GM12891 (cell line): Measurements from ENCODE around the gene FBLN2.

ENCODE experiments used
- DNase-seq: peaks from one replicate; pipeline ENCODE4 v3.0.0; 2011; ENCODE audit warnings: low spot score; ENCODE audit not compliant: insufficient read length
- FAIRE-seq: peaks from 2 replicates; lab custom pipeline; 2011; peaks lifted over from hg19 to GRCh38; lab: Jason Lieb, UNC
- PAX5 ChIP-seq: IDR thresholded peaks from 2 replicates; pipeline ENCODE4 v1.6.1; 2011; ENCODE audit warnings: low read length, moderate library complexity, mild to moderate bottlenecking; ENCODE audit not compliant: insufficient read depth, severe bottlenecking
- POLR2A ChIP-seq: IDR thresholded peaks from 2 replicates; pipeline ENCODE4 v1.6.1; 2011; ENCODE audit warnings: low read depth, low read length, control low read depth
- POLR2AphosphoS5 ChIP-seq: IDR thresholded peaks from 2 replicates; pipeline ENCODE4 v1.6.1; 2011; ENCODE audit warnings: low read depth, low read length, control low read depth
- POU2F2 ChIP-seq: IDR thresholded peaks from 2 replicates; pipeline ENCODE4 v1.6.1; 2011; ENCODE audit warnings: low read depth, mild to moderate bottlenecking, control low read depth, low read length, moderate library complexity
- SPI1 ChIP-seq: IDR thresholded peaks from 2 replicates; pipeline ENCODE4 v1.6.1; 2011; ENCODE audit warnings: low read depth, low read length, control low read depth
- TAF1 ChIP-seq: IDR thresholded peaks from 2 replicates; pipeline ENCODE4 v1.6.1; 2011; ENCODE audit warnings: low read depth, low read length, control low read depth

The FBLN2 gene

DNA sequence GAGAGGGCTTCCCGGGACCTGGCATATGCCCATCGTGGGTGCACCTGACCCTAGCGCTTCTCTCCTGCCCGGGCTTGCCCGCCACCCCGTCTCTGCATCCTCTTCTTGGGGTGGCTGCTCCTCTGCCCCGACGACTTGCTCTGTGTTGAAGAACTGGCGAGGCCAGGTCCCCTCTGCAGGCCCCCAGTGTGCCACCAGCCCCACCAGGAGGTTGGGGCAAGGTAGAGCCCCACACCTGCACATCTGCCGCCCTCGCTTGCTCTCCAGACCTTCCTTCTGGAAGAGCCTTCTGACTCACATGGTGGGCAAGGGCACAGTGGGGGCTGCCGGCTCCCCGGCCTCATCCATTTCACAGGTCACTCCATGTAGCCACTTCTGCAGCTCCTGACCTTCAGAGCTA, 84.3 kb downstream of the FBLN2 start:
- no peak for DNase-seq
- no peak for FAIRE-seq
- TF ChIP-seq POLR2AphosphoS5 (no peak), SPI1 (no peak), PAX5 (no peak), POLR2A (no peak), POU2F2 (no peak), TAF1 (no peak)

DNA sequence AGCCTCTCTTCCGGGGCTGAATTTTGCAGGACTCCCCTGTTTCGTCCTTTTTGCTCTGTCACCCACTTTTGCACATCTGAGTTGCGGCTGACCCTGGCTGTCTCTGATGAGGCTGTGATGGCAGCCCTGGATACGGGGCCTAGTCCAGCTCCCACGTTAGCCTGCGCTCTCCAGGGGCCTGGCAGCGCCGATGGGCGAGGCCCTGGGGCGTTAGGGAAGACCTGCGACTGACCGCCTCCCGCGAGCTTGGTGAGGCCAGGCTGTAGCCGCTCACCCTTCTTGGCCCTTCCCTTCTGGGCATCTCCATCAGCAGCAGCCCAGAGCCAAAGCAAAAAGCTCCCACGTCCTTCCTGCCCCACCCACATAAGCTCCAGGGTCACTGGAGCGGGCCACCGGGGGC, 85.2 kb downstream of the FBLN2 start:
- DNase-seq (no peak), FAIRE-seq (no peak)
- TF ChIP-seq POU2F2 (no peak), POLR2A (no peak), TAF1 (no peak), PAX5 (no peak), SPI1 (no peak), POLR2AphosphoS5 (no peak)

DNA sequence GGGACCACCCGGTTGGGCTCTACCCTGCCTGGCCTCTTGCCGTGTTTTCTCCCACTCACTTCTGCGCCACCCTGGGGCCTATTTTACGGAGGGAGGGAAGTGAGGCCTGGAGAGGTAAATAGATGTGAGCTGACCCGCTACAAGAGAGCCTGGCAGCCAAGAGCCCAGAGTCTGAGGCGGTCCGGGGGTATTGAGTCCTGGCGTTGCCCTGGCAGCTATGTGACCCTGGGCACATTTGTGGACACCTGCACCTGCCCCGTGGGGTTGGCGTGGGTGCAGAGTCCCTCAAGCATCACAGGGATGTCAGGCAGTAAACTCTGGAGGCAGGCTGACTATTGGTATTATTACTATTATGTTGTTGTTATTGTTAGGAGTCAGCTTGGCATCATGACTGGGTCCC, 85.7 kb downstream of the FBLN2 start:
- DNase-seq: no peak
- no peak for TF ChIP-seq SPI1
- TF ChIP-seq POU2F2: no peak
- no peak for TF ChIP-seq POLR2AphosphoS5
- TF ChIP-seq TAF1: no peak
- TF ChIP-seq POLR2A: no peak
- TF ChIP-seq PAX5: no peak
- FAIRE-seq: no peak

DNA sequence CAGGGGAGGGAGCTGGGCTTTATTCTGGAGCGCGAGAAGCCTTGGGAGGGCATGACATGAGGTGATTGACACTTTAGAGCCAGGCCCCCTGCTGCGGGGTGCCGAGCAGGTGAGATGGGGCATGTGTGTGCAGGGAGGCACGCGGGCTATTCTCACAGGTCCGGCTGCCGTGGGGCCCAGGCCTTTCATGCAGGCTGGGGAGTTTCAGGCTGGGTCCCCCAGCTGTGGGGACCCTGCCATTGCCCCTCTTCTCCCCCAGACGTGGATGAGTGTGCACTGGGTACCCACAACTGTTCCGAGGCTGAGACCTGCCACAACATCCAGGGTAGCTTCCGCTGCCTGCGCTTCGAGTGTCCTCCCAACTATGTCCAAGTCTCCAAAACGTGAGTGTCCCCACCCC, 87.3 kb downstream of the FBLN2 start:
- TF ChIP-seq POU2F2: no peak
- TF ChIP-seq PAX5: no peak
- TF ChIP-seq SPI1: no peak
- TF ChIP-seq TAF1: no peak
- TF ChIP-seq POLR2A: no peak
- no peak for TF ChIP-seq POLR2AphosphoS5
- DNase-seq (no peak), FAIRE-seq (no peak)

DNA sequence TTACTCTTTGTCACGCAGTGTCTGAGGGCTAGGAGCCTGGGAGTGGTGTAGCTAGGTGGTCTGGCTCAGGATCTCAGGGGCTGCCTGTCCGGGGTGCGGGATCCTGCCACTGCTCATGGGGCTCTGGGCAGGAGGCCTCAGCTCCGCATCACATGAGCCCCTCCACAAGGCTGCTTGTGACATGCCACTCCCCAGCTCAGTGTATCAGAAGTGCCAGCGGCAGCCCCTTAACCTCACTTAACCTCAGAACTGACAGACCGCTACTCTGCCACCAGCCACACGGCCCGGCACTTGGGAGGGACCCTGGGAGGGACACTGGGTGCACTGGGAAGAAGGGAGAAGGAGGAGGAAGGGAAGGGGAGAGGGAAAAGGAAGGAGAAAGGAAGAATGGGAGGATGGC, 87.9 kb downstream of the FBLN2 start:
- TF ChIP-seq POLR2A: no peak
- TF ChIP-seq POU2F2: no peak
- no peak for TF ChIP-seq POLR2AphosphoS5
- TF ChIP-seq SPI1: no peak
- TF ChIP-seq TAF1: no peak
- no peak for TF ChIP-seq PAX5
- DNase-seq (no peak), FAIRE-seq (no peak)

DNA sequence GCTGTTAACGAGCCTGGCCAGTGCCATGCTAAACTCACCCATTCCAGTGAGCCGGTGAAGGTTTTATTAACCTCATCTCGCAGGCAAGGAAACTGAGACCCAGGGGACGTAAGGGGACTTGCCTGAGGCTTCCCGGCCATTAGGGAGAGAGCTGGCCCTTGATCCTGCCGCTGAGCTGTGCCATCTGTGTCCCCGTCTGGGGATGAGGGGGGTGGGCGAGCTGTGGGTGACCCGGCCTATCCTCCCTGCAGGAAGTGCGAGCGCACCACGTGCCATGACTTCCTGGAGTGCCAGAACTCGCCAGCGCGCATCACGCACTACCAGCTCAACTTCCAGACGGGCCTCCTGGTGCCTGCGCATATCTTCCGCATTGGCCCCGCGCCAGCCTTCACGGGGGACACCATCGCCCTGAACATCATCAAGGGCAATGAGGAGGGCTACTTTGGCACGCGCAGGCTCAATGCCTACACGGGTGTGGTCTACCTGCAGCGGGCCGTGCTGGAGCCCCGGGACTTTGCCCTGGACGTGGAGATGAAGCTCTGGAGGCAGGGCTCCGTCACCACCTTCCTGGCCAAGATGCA, 88.5 kb downstream of the FBLN2 start:
- DNase-seq: no peak

DNA sequence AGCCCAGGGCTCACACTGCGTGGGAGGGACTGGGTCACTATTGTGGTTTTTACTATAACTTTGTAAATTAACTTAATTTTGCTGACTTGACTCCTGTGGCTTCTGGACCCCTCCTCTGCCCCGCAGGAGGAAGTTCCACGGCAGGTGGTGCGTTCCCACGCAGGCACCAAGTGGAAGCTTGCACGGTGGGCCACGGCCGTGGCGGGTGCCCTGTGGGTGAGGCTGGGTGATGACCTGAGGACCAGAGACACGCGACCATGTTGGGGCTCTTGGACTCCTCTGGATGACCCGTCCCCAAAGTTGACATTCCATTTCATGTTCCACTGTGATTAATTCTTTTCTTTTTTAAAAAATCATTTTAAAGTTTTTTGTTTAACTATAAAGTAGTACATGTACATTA, 89.0 kb downstream of the FBLN2 start:
- FAIRE-seq (no peak), DNase-seq (no peak)
- TF ChIP-seq POLR2A: no peak
- no peak for TF ChIP-seq POU2F2
- TF ChIP-seq PAX5: no peak
- TF ChIP-seq TAF1: no peak
- TF ChIP-seq POLR2AphosphoS5: no peak
- TF ChIP-seq SPI1: no peak

More for the DNA sequence above, 88.5 kb downstream of the FBLN2 start:
- TF ChIP-seq SPI1 (no peak), PAX5 (no peak), TAF1 (no peak), POLR2AphosphoS5 (no peak), POU2F2 (no peak), POLR2A (no peak)
- no peak for FAIRE-seq

DNA sequence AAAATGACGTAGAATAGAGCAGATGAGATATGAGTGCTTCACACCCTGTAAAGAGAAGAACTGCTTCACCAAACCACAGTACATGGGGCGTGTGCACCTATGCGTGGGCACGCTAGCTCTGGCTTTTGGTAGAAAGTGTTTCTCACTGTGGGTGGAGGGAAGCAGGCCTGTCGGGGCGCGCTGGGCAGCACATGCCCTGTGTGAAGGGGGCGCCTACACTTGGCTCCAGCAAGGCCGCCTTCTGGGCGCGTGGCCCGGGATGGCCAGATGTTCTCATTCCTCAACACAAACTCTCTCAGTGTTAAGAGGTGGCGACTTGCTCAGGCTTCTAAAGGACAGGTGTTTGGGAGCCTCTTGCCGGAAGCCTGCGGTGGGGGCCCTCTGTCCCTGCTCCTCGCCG, 90.0 kb downstream of the FBLN2 start:
- DNase-seq (no peak), FAIRE-seq (no peak)
- no peak for TF ChIP-seq POLR2AphosphoS5
- TF ChIP-seq SPI1: no peak
- no peak for TF ChIP-seq POLR2A
- no peak for TF ChIP-seq TAF1
- TF ChIP-seq POU2F2: no peak
- TF ChIP-seq PAX5: no peak

DNA sequence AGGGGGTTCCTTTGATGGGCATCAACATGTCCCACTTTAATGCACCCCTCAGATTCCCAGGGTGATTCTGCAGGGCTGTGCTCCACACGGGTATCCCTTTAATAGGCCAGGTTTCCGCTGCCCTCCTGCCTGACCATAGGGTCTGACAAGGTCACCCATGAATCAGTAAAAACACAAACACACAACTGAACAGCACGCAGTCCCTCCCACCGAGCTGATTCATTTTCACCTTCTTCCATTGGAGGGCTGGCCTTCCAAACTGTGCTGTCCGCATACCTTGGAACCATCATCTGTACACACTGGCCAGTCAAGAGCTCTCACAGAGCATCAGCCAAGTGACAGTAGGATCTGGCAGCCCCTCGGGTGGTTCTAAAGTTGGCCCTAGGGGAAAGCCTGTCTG, 93.7 kb downstream of the FBLN2 start:
- TF ChIP-seq POLR2A (no peak), SPI1 (no peak), TAF1 (no peak), POU2F2 (no peak), POLR2AphosphoS5 (no peak), PAX5 (no peak)
- DNase-seq (no peak), FAIRE-seq (no peak)

DNA sequence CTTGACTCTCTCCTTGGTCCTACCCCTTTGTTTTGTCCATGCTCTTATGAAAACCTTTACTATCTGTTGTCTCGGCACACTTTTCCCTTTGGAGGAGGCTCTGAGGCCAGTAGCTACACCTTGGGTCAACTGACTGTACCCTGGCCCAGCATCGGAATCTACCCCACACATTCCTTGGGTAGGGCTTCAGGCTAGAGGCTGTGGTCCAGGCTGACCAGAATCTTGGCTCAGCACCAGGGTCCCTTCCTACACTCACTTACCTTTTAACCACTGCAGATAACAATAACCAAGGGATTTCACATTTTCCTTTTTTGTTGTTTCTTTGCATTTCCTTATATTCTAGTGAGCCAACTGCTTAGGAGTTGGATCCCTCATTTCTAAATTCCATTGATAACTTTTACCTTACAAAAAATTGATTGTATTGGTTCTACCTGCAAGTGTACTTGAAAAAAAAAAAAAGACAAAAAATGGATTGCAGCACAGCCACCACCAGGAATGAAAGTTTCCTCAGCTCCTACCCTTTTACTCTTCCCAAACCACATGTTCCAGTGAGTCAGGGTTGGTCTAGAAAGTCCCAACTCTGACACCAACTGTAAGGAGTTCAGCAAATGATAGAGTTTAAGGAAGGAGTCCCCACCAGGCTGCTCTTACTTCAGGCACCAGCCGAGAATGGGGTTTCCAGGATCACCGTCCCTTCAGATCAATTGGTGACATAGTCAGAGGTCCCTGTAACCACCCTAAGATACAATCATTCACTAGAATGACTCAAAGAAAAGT, 95.6 kb downstream of the FBLN2 start:
- TF ChIP-seq SPI1 (no peak), POU2F2 (no peak), PAX5 (no peak), TAF1 (no peak), POLR2A (no peak), POLR2AphosphoS5 (no peak)
- DNase-seq (no peak), FAIRE-seq (no peak)
